NCI-H2029 (cell line): Measurements from ENCODE around the gene TGFBR2.
A peak's percentile ranks its signal among the peaks of the same experiment; 100 is the strongest.

Experiments used
- DNase-seq: peaks from one replicate; lab custom pipeline; 2025; lab: John Stamatoyannopoulos, UW

Gene TGFBR2

GRCh38 chr3:30673425-30674341 is 67.3 kb downstream of the TGFBR2 start:
- DNase-seq, result no peak

- no peak for DNase-seq
Observed at GRCh38 chr3:30675006-30675405, 68.6 kb downstream of the TGFBR2 start.

GRCh38 chr3:30675774-30676173 is 69.4 kb downstream of the TGFBR2 start:
- DNase-seq, result no peak

- DNase-seq, result no peak
Observed at GRCh38 chr3:30676424-30677346, 70.3 kb downstream of the TGFBR2 start.

GRCh38 chr3:30677347-30677685 is 70.9 kb downstream of the TGFBR2 start:
- no peak for DNase-seq

- no peak for DNase-seq
Observed at GRCh38 chr3:30679045-30679444, 72.6 kb downstream of the TGFBR2 start.

- no peak for DNase-seq
Observed at GRCh38 chr3:30680789-30681648, 74.6 kb downstream of the TGFBR2 start.

- DNase-seq, result no peak
Observed at GRCh38 chr3:30681649-30682211, 75.3 kb downstream of the TGFBR2 start.

GRCh38 chr3:30682434-30683155 is 76.2 kb downstream of the TGFBR2 start:
- DNase-seq, result no peak

- no peak for DNase-seq
Observed at GRCh38 chr3:30683769-30684168, 77.4 kb downstream of the TGFBR2 start.

- DNase-seq, result no peak
Observed at GRCh38 chr3:30684356-30684755, 78.0 kb downstream of the TGFBR2 start.

- DNase-seq, result no peak
Observed at GRCh38 chr3:30685267-30685667, 78.9 kb downstream of the TGFBR2 start.

- no peak for DNase-seq
Observed at GRCh38 chr3:30686176-30686575, 79.8 kb downstream of the TGFBR2 start.

- DNase-seq, result no peak
Observed at GRCh38 chr3:30686799-30687198, 80.4 kb downstream of the TGFBR2 start.

- no peak for DNase-seq
Observed at GRCh38 chr3:30687930-30688570, 81.6 kb downstream of the TGFBR2 start.

GRCh38 chr3:30688776-30689641 is 82.6 kb downstream of the TGFBR2 start:
- peak; percentile 26 for DNase-seq

- no peak for DNase-seq
Observed at GRCh38 chr3:30690199-30690598, 83.8 kb downstream of the TGFBR2 start.

- DNase-seq, result no peak
Observed at GRCh38 chr3:30691249-30691880, 85.0 kb downstream of the TGFBR2 start.

- DNase-seq, result no peak
Observed at GRCh38 chr3:30691944-30692343, 85.5 kb downstream of the TGFBR2 start.
